Lower leg skin (tissue), 3 donors: ENCODE data around the gene PTPN4.

Source experiments
- POLR2A ChIP-seq, 2 donors: fragments of 450-650 bp; IDR thresholded peaks; one replicate each; pipeline ENCODE4 v1.6.1; 2016 to 2017; ENCODE audit warnings: antibody characterized with exemption in 2 of 2, mild to moderate bottlenecking in 1 of 2, moderate library complexity in 1 of 2
- TF ChIP-seq, protein P1 (sequence below), 3 donors: fragments of 450-650 bp; IDR thresholded peaks; one replicate each; pipeline ENCODE4 v1.5.1; 2016; ENCODE audit warnings: antibody characterized with exemption in 3 of 3, mild to moderate bottlenecking in 3 of 3, moderate library complexity in 2 of 3

DNA sequence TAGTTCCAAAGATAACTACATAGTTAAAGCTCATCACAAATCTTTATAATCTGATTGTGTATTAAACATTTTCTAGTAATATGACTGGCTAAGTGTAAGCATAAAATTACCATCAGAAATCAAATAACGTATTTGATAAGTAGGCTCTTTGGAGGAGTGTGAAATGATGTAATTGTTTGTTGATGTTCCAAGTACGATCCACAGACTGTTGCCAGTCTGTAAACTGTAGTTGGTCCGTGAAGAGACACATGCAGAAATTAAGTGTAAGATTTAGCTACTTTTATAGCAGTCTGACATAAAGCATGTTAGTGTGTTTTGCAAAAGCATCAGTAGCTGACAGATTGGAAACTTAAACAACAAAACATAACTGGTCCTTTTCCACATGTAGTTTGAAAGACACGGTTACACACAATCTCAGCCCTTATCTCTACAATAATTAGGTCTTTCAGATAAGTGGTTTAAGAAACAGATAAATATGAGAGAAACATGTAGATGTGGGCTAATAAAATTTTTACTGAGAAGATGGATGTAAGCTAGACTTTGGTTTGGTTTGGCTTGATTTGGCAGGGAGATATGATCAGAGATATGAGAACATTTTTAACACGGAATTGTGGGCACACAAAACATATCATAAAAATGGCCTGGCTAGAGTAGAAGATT, 138.1 kb downstream of the PTPN4 start:
- TF ChIP-seq, protein P1, sequence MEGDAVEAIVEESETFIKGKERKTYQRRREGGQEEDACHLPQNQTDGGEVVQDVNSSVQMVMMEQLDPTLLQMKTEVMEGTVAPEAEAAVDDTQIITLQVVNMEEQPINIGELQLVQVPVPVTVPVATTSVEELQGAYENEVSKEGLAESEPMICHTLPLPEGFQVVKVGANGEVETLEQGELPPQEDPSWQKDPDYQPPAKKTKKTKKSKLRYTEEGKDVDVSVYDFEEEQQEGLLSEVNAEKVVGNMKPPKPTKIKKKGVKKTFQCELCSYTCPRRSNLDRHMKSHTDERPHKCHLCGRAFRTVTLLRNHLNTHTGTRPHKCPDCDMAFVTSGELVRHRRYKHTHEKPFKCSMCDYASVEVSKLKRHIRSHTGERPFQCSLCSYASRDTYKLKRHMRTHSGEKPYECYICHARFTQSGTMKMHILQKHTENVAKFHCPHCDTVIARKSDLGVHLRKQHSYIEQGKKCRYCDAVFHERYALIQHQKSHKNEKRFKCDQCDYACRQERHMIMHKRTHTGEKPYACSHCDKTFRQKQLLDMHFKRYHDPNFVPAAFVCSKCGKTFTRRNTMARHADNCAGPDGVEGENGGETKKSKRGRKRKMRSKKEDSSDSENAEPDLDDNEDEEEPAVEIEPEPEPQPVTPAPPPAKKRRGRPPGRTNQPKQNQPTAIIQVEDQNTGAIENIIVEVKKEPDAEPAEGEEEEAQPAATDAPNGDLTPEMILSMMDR (IDR thresholded peaks at IDR 0.05): no peak
- no peak for TF ChIP-seq POLR2A (IDR thresholded peaks at IDR 0.05)
